ENCODE data around the gene EDEM3. TPM values are rescaled to one million over a fixed set of nuclear protein-coding genes. Genes with fewer than 3 reads are reported as not detected.

Gene EDEM3
- total and polyA plus RNA-seq, 2 donors (not counting 1 experiment from before 2014, with no cell fraction given): 4.3 to 20.9 TPM

DNA sequence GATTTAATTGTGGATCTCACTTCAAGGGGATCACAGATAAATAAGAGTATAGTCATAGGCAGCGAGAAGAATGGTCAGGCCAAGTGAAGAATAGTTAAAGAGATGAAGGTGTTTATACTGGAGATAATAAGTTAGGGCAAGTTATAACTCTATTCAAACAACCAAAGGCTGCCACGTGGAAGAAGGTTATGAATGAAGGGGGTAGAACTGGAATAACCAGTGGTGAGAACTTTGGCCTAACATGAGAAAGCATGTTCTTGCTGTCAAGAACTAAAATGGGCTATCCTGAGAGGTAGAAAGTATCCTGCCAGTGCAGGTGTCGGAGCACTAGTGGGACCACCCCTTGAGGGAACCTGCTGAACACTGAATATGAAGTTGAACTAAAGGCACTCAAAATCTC is 49.6 kb upstream of the EDEM3 start:
- Histone ChIP-seq H3K9ac (ENCODE audit: low read length) (no peak overlapping the region), H3K36me3 (replicated peaks in 1 of 2; ENCODE audit: control extremely low read depth in 1 of 2, control insufficient read depth in 1 of 2, extremely low read depth in 1 of 2, insufficient read depth in 2 of 2, low read length in 1 of 2) (no peaks in the 10 kb centered on the region), H3K79me2 (ENCODE audit: control insufficient read depth, insufficient read depth, low read length) (no peaks in the 10 kb centered on the region), H3K27ac (ENCODE audit: low read length in 2 of 2) (no peak overlapping the region), H3K27me3 (replicated peaks in 1 of 4; ENCODE audit: control extremely low read depth in 1 of 4, control insufficient read depth in 3 of 4, insufficient read depth in 4 of 4, low read length in 3 of 4) (no peaks in the 10 kb centered on the region), H3K9me3 (ENCODE audit: control extremely low read depth in 1 of 3, control insufficient read depth in 2 of 3, insufficient read depth in 1 of 3, low read length in 2 of 3) (no peaks in the 10 kb centered on the region), H3K4me1 (ENCODE audit: control insufficient read depth in 2 of 2, insufficient read depth in 2 of 2, low read length in 2 of 2) (peaks cover 0 to 11% of the 10 kb centered on the region in 2 donors), H3K4me2 (replicated peaks; ENCODE audit: low read depth, low read length, poor library complexity, severe bottlenecking) (no peak overlapping the region), H2AFZ (ENCODE audit: insufficient read depth, low read depth, low read length, poor library complexity, severe bottlenecking) (no peak overlapping the region), H4K20me1 (ENCODE audit: control insufficient read depth, insufficient read depth, low read length, poor library complexity, severe bottlenecking) (no peaks in the 10 kb centered on the region), H3K4me3 (ENCODE audit: control extremely low read depth in 1 of 5, extremely low read depth in 1 of 5, insufficient read depth in 1 of 5, low read depth in 2 of 5, low read length in 4 of 5) (no peak overlapping the region)
- peaks cover 9% of the 10 kb centered on the region for H3K4me1 Mint-ChIP-seq
- DNase-seq (no peak), ATAC-seq (ENCODE audit: low read depth) (no peak)
- H3K9me3 Mint-ChIP-seq (ENCODE audit: insufficient read depth): no peaks in the 10 kb centered on the region
- H3K27ac Mint-ChIP-seq: no peak overlapping the region
- H3K4me3 Mint-ChIP-seq: no peak overlapping the region
- H3K27me3 Mint-ChIP-seq: no peaks in the 10 kb centered on the region
- WGBS (ENCODE audit: insufficient coverage): no CpG with 5 or more reads among the region's 3 CpGs
- POLR2A ChIA-PET: no interaction called here
- TF ChIP-seq CTCF (IDR thresholded peaks at IDR 0.05): no peak
- TF ChIP-seq EZH2 (IDR thresholded peaks at IDR 0.05; ENCODE audit: borderline replicate concordance, insufficient read depth, low read depth, low read length, poor library complexity, severe bottlenecking): no peak
- intact Hi-C loops (cut with micrococcal nuclease): loop anchor here (2.0 to 10.0 kb wide), 2 partner anchors 877 to 1411 kb away; no protein-coding TSS in a partner anchor
- CTCF ChIA-PET: interaction anchor here (1.3 to 7.0 kb wide), 9 partner anchors 10 to 877 kb away, joined by 3 to 188 read pairs (median 9); partner anchors contain the start of gene NIBAN1

GRCh38 chr1:184803180-184803492 is 48.5 kb upstream of the EDEM3 start:
- no peaks in the 10 kb centered on the region for H3K9me3 ChIP-seq (ENCODE audit: control extremely low read depth in 1 of 3, control insufficient read depth in 2 of 3, insufficient read depth in 1 of 3, low read length in 2 of 3)
- WGBS (ENCODE audit: insufficient coverage): no CpG with 5 or more reads among the region's 1 CpG
- no peaks in the 10 kb centered on the region for H3K79me2 ChIP-seq (ENCODE audit: control insufficient read depth, insufficient read depth, low read length)
- H3K27ac ChIP-seq (ENCODE audit: low read length in 2 of 2): no peak overlapping the region
- no peak overlapping the region for H3K27ac Mint-ChIP-seq
- H4K20me1 ChIP-seq (ENCODE audit: control insufficient read depth, insufficient read depth, low read length, poor library complexity, severe bottlenecking): no peaks in the 10 kb centered on the region
- TF ChIP-seq EZH2 (IDR thresholded peaks at IDR 0.05; ENCODE audit: borderline replicate concordance, insufficient read depth, low read depth, low read length, poor library complexity, severe bottlenecking): no peak
- TF ChIP-seq CTCF (IDR thresholded peaks at IDR 0.05): no peak
- H3K9ac ChIP-seq (ENCODE audit: low read length): no peak overlapping the region
- peaks cover 0 to 11% of the 10 kb centered on the region in 2 donors for H3K4me1 ChIP-seq (ENCODE audit: control insufficient read depth in 2 of 2, insufficient read depth in 2 of 2, low read length in 2 of 2)
- intact Hi-C loops (cut with micrococcal nuclease): loop anchor here (10.0 kb wide), 1 partner anchor 1412 kb away; no protein-coding TSS in a partner anchor
- H3K4me3 Mint-ChIP-seq: no peak overlapping the region
- no peaks in the 10 kb centered on the region for H3K36me3 ChIP-seq (replicated peaks in 1 of 2; ENCODE audit: control extremely low read depth in 1 of 2, control insufficient read depth in 1 of 2, extremely low read depth in 1 of 2, insufficient read depth in 2 of 2, low read length in 1 of 2)
- POLR2A ChIA-PET: no interaction called here
- no peaks in the 10 kb centered on the region for H3K27me3 ChIP-seq (replicated peaks in 1 of 4; ENCODE audit: control extremely low read depth in 1 of 4, control insufficient read depth in 3 of 4, insufficient read depth in 4 of 4, low read length in 3 of 4)
- H3K4me1 Mint-ChIP-seq: peaks cover 9% of the 10 kb centered on the region
- DNase-seq (no peak), ATAC-seq (ENCODE audit: low read depth) (no peak)
- no peak overlapping the region for H2AFZ ChIP-seq (ENCODE audit: insufficient read depth, low read depth, low read length, poor library complexity, severe bottlenecking)
- H3K4me2 ChIP-seq (replicated peaks; ENCODE audit: low read depth, low read length, poor library complexity, severe bottlenecking): no peak overlapping the region
- no peak overlapping the region for H3K4me3 ChIP-seq (ENCODE audit: control extremely low read depth in 1 of 5, extremely low read depth in 1 of 5, insufficient read depth in 1 of 5, low read depth in 2 of 5, low read length in 4 of 5)
- no peaks in the 10 kb centered on the region for H3K27me3 Mint-ChIP-seq
- H3K9me3 Mint-ChIP-seq (ENCODE audit: insufficient read depth): no peaks in the 10 kb centered on the region
- CTCF ChIA-PET: interaction anchor here (0.7 to 2.6 kb wide), 7 partner anchors 11 to 900 kb away, joined by 3 to 21 read pairs (median 4); partner anchors contain the start of gene NIBAN1
